OCI-LY1 (cell line): Measurements from ENCODE around the gene GPR62.

Experiments
- H2AFZ ChIP-seq: fragments of 200-600 bp; sonication (generic), shearing (Covaris generic); 2 replicates; pipeline ENCODE4 v1.6.0; 2014; ENCODE audit warnings: antibody characterized with exemption, mild to moderate bottlenecking, low read length
- H3F3A ChIP-seq: fragments of 200-600 bp; sonication (generic), shearing (Covaris generic); 2 replicates; pipeline ENCODE4 v1.6.0; 2014; ENCODE audit warnings: mild to moderate bottlenecking, antibody characterized with exemption, low read length, moderate library complexity; ENCODE audit not compliant: insufficient read depth
- H3K27ac ChIP-seq: fragments of 200-600 bp; sonication (generic); 2 replicates; pipeline ENCODE4 v1.5.1; 2014; ENCODE audit warnings: low read length, mixed run types, mild to moderate bottlenecking, low read depth; ENCODE audit not compliant: poor library complexity, severe bottlenecking
- H3K27me3 ChIP-seq: fragments of 200-600 bp; sonication (generic); 2 replicates; pipeline ENCODE4 v1.6.0; 2014; ENCODE audit warnings: antibody characterized with exemption, mild to moderate bottlenecking, low read length, moderate library complexity; ENCODE audit not compliant: insufficient read depth
- H3K36me3 ChIP-seq: fragments of 200-600 bp; sonication (generic); 2 replicates; pipeline ENCODE4 v1.6.1; 2014; ENCODE audit warnings: mild to moderate bottlenecking, antibody characterized with exemption, low read length, moderate library complexity, mixed read lengths; ENCODE audit not compliant: insufficient read depth
- H3K4me1 ChIP-seq: fragments of 200-600 bp; sonication (generic); 2 replicates; pipeline ENCODE4 v1.5.1; 2014; ENCODE audit warnings: mild to moderate bottlenecking, low read length, moderate library complexity; ENCODE audit not compliant: insufficient read depth, severe bottlenecking
- H3K4me2 ChIP-seq: fragments of 200-600 bp; sonication (generic), shearing (Covaris generic); 2 replicates; pipeline ENCODE4 v1.6.1; 2014; ENCODE audit warnings: low read length
- H3K4me3 ChIP-seq: fragments of 200-600 bp; sonication (generic); 2 replicates; pipeline ENCODE4 v1.5.1; 2014; ENCODE audit warnings: low read length, low read depth, mild to moderate bottlenecking, mixed read lengths; ENCODE audit not compliant: poor library complexity, severe bottlenecking
- H3K79me2 ChIP-seq: fragments of 200-600 bp; shearing (Covaris generic); 2 replicates; pipeline ENCODE4 v1.6.1; 2016; ENCODE audit warnings: mixed run types, low read length, mixed read lengths; ENCODE audit not compliant: insufficient read depth
- H3K9ac ChIP-seq: fragments of 200-600 bp; sonication (generic), shearing (Covaris generic); 2 replicates; pipeline ENCODE4 v1.6.1; 2014; ENCODE audit warnings: mild to moderate bottlenecking, low read length, mixed read lengths
- H3K9me2 ChIP-seq: fragments of 200-600 bp; sonication (generic), shearing (Covaris generic); 2 replicates; pipeline ENCODE4 v1.6.1; 2014; ENCODE audit warnings: low read depth, mild to moderate bottlenecking, low read length, mixed read lengths
- H3K9me3 ChIP-seq: fragments of 200-600 bp; shearing (Covaris generic); 2 replicates; pipeline ENCODE4 v1.6.1; 2014; ENCODE audit warnings: low read length, mixed read lengths
- H4K20me1 ChIP-seq: fragments of 200-600 bp; sonication (generic), shearing (Covaris generic); 2 replicates; pipeline ENCODE4 v1.6.0; 2016; ENCODE audit warnings: mild to moderate bottlenecking, low read length; ENCODE audit not compliant: insufficient read depth
- CTCF ChIP-seq: fragments of 200-600 bp; sonication (generic), shearing (Covaris generic); IDR thresholded peaks from 2 replicates; pipeline ENCODE4 v1.5.1; 2017; ENCODE audit warnings: mild to moderate bottlenecking, antibody characterized with exemption, low read length, moderate library complexity, mixed read lengths
- EZH2 ChIP-seq: fragments of 200-600 bp; sonication (generic), shearing (Covaris generic); IDR thresholded peaks from 2 replicates; pipeline ENCODE4 v1.8.0; 2017; ENCODE audit warnings: borderline replicate concordance, mixed run types, mild to moderate bottlenecking, antibody characterized with exemption, low read length, moderate library complexity, mixed read lengths

GPR62 gene

GRCh38 chr3:51983578-51984268 lies 28.5 kb downstream of the GPR62 start:
- H3K4me2 ChIP-seq: peak overlapping the region; percentile 87
- peak overlapping the region; percentile 72 for H3K9ac ChIP-seq
- no peaks in the 10 kb centered on the region for H3K9me2 ChIP-seq
- H3K79me2 ChIP-seq: no peaks in the 10 kb centered on the region
- no peak for TF ChIP-seq CTCF
- TF ChIP-seq EZH2: no peak
- H2AFZ ChIP-seq: no peak overlapping the region
- H3K4me3 ChIP-seq: peak overlapping the region; percentile 68
- no peaks in the 10 kb centered on the region for H3F3A ChIP-seq
- H4K20me1 ChIP-seq: no peaks in the 10 kb centered on the region
- H3K9me3 ChIP-seq: no peaks in the 10 kb centered on the region
- peaks cover 20% of the 10 kb centered on the region for H3K4me1 ChIP-seq
- H3K27ac ChIP-seq: peak overlapping the region; percentile 43
- H3K27me3 ChIP-seq: no peaks in the 10 kb centered on the region
- peaks cover 4% of the 10 kb centered on the region; the same call in 1 of the 2 replicates for H3K36me3 ChIP-seq

- Histone ChIP-seq H3K4me1 (peaks cover 20% of the 10 kb centered on the region), H3K9me3 (no peaks in the 10 kb centered on the region), H3F3A (no peaks in the 10 kb centered on the region), H3K36me3 (peaks cover 4% of the 10 kb centered on the region; the same call in 1 of the 2 replicates), H3K4me3 (no peak overlapping the region), H3K27ac (peak overlapping the region; percentile 36), H3K79me2 (no peaks in the 10 kb centered on the region), H4K20me1 (no peaks in the 10 kb centered on the region), H3K4me2 (no peak overlapping the region), H3K27me3 (no peaks in the 10 kb centered on the region), H3K9me2 (no peaks in the 10 kb centered on the region), H3K9ac (no peak overlapping the region), H2AFZ (no peak overlapping the region)
- no peak for TF ChIP-seq CTCF
- TF ChIP-seq EZH2: no peak
Observed at GRCh38 chr3:51984269-51984647, 29.1 kb downstream of the GPR62 start.

GRCh38 chr3:51985063-51985462 lies 29.9 kb downstream of the GPR62 start:
- Histone ChIP-seq H3K9ac (no peak overlapping the region), H3K27ac (no peak overlapping the region), H2AFZ (no peak overlapping the region), H3K79me2 (no peaks in the 10 kb centered on the region), H3K9me3 (no peaks in the 10 kb centered on the region), H3F3A (no peaks in the 10 kb centered on the region), H3K4me3 (no peak overlapping the region), H3K36me3 (peaks cover 4% of the 10 kb centered on the region; the same call in 1 of the 2 replicates), H4K20me1 (no peaks in the 10 kb centered on the region), H3K27me3 (no peaks in the 10 kb centered on the region), H3K9me2 (no peaks in the 10 kb centered on the region), H3K4me1 (peaks cover 20% of the 10 kb centered on the region), H3K4me2 (no peak overlapping the region)
- TF ChIP-seq CTCF (no peak), EZH2 (no peak)
